ENCODE data around the gene LGALS1. TPM values are rescaled to one million over a fixed set of nuclear protein-coding genes. Genes with fewer than 3 reads are reported as not detected.
"Not testable (repeated sequence)": the region's sequence is repeated elsewhere in the genome, so short reads cannot be mapped to it uniquely, and the experiment has no call there.

The LGALS1 gene
- total RNA-seq, 1 donor from 2014 or later, result 1,436 TPM

DNA sequence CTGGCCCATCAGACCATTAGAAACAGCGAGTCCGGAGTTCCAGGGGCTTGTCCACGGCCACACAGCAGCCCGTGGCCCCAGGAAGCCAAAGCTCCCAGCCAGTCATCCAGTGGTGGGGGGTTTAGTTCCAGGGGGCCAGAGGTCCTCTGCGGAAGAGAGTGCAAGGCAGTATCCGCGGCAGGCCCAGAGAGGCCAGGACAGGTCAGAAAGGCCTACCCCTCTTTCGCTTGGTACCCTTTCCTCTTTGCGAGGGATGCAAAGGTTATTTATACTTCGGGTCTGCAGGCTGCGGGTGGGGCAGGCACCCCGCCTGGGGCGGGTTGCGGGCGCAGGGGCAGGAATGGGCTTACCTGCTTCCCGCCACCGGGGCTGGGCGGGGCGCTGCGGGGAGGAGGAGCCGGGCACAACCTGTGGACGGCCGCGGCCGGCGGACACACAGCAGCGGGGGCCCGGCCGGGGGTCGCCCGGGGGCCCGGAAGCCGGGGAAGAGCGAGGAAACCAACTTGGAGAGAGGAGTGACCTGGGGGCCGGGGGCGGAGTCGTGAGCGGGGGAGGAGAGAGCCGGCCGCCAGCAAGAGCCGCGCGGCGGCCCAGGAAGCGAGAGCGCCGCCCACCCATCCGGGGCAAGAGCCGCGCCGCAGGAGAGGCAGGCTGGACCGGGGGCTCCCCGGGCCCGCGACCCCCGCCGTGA lies 36.2 kb upstream of the LGALS1 start, which contains the start of gene SH3BP1:
Gene SH3BP1 (plus strand): TSS at position 600 of the 691 bp plus-strand sequence. CDS start 119 bp downstream, outside the sequence.
- peak; percentile 69 for DNase-seq

DNA sequence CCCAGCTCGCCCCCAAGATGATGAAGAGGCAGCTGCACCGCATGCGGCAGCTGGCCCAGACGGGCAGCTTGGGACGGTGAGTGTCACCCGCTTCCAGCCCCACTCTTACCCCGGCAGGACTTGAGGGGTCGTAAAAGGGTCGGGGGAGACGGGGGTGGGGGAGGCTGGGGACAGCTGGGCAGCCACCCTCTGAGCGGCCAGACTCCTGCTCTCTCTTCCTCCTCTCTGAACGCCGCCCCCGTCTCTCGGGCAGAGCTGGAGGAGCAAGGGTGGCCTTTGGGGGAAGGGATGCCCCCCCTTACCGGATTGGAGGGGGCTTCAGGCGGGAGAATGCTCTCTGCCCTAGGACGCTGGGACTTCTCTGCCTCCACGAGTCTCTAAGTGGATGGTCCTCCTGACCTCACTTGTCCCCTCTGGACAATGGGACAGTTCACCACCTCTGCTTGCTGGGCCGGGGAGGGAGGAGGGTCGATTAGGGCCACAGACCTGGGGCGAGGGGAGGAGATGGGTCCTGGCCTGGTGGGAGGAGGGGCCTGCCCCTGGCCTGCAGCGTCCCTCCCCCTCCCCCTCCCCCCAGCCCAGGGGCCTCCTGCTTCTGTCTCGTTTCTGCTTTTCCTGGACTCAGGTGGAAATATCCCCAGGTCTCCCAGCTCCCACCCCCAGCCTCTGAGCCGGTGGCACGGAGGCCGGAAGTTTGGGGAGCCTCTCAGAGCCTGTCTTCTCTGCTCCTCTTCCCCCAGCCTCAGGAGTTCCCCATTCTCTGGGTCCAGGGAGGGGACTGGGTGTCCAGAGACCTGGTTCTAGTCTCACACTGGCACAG lies 35.5 kb upstream of the LGALS1 start:
- DNase-seq, result no peak

DNA sequence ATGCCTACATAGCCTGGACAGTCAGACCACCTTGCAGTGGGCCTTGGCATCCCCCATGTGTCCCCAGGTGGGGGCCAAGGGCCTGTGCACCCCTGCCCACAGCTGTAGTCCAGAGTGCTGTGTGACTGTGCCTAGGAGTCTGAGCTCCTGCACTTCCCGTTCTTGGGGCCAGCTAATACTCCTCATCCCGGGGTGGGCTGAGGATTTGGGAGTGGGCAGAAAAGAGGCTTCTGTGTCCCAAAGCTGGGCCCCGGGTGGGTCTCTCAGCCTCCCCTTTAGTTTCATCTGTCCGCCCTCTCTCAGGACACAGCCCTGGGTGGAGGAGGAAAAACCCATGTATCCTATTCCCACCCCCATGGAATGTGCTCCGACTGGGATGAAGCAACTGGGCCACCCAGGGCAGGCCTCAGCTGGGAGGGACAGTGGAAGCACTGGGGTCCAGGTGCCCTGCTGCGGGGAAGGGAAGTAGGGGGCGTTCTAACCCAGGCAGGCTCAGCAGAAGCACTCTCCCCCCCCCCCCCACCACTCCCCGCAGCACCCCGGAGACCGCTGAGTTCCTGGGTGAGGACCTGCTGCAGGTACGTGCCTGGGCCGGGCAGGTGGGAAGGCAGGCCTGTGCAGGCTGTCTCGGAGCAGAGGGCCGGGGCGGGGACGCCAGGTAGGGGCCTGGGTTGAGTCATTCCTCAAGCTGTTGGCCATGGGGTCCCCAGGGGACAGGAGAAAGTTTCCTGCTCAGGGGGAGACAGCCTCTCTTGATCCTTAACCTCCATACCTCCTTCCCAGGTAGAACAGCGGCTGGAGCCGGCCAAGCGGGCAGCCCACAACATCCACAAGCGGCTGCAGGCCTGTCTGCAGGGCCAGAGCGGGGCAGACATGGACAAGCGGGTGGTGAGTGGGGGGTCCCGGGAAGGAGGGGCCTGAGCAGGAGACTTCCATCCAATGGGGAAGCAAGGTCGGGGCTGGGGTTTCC lies 34.6 kb upstream of the LGALS1 start:
- DNase-seq, result no peak

DNA sequence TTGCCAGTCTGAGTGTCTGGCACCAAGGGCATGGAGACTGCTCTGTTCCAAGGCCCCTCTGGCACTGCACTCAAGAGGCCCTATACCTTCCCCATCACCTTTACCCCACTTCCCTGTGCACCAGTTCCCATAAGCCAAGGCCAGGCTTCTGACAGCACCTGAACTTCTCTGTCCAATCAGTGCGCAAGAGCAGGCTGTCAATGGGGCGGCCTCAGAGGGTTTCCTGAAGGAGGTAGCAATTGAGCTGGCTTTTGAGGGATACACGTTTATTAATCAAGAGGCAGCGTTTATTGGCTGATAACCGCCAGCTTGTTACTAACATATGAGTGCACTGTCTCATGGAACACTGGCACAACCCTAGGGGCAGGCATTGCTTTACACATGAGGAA lies 33.9 kb upstream of the LGALS1 start:
- DNase-seq, result no peak

- peak; percentile 94 for DNase-seq
Measured at GRCh38 chr22:37643225-37643847, 32.1 kb upstream of the LGALS1 start.

GRCh38 chr22:37647317-37647716 lies 28.1 kb upstream of the LGALS1 start:
- no peak for DNase-seq

- DNase-seq, result peak; percentile 91
Measured at GRCh38 chr22:37647928-37648327, 27.5 kb upstream of the LGALS1 start.

DNA sequence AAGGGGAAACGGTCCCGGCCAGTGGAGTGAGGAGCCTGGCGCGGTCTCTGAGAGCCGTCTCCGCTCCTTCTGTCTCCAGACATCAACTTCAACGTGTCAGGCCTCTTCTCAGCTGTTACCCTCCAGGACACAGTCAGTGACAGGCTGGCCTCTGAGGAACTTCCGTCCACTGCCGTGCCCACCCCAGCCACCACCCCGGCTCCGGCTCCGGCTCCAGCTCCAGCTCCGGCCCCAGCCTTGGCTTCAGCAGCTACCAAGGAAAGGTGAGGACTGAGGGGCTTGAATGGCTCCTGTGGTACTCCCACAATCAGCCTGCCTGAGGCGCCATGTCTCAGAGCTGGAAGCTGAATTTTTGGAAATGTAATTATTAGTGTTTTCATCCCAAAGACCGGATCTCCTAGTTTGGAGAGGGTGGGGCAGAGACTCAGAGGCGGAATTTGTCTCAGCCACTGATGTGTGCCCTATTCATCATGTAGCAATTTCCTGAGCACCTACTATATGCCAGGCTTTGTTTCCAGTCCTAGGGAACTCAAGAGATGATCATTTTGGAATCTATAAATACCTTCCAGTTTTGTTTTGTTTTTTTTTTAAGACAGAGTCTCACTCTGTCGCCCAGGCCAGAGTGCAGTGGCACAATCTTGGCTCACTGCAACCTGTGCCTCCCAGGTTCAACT lies 24.8 kb upstream of the LGALS1 start:
- no peak for DNase-seq

- no peak for DNase-seq
Measured at GRCh38 chr22:37654563-37655251, 20.7 kb upstream of the LGALS1 start.

- no peak for DNase-seq
Measured at GRCh38 chr22:37655252-37655563, 20.2 kb upstream of the LGALS1 start.

DNA sequence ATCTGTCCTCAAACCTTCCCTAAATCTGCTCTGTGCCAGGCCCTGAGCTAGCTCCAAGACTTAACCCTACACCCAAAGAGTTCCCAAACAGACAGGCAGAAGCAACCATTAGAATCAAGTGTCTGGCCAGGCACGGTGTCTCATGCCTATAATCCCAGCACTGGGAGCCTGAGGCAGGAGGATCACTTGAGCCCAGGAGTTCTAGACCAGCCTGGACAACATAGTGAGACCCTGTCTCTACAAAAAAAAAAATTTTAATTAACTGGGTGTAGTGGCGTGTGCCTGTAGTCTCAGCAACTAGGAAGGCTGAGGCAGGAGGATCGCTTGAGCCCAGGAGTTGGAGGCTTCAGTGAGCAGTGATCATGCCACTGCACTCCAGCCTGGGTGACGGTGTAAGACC lies 18.9 kb upstream of the LGALS1 start:
- DNase-seq, result not testable (repeated sequence)

DNA sequence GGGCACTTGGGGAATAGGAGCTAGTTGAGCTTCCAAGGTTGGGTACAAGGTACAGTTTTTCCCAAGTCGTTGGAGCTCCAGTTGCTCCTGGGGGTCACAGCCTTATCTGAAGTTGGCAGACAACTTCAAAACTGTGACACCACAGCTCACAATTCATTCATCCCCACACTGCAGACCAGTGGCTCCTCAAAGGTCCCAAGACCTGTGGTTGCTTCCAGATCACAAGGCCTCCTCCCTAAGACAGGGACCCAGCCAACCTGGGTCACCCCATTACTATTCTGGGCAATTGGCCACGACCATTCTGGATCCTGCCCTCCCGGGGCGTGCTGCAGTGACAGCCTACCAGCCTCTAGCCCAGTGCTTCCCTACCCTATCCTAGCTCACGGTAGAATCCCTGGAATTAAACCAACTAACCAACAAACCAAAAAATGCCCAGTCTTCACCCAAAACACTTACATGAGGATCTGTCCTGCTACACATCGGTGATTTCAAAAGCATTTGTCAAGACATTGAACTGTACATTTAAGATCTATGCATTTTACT lies 17.8 kb upstream of the LGALS1 start:
- DNase-seq, result no peak

DNA sequence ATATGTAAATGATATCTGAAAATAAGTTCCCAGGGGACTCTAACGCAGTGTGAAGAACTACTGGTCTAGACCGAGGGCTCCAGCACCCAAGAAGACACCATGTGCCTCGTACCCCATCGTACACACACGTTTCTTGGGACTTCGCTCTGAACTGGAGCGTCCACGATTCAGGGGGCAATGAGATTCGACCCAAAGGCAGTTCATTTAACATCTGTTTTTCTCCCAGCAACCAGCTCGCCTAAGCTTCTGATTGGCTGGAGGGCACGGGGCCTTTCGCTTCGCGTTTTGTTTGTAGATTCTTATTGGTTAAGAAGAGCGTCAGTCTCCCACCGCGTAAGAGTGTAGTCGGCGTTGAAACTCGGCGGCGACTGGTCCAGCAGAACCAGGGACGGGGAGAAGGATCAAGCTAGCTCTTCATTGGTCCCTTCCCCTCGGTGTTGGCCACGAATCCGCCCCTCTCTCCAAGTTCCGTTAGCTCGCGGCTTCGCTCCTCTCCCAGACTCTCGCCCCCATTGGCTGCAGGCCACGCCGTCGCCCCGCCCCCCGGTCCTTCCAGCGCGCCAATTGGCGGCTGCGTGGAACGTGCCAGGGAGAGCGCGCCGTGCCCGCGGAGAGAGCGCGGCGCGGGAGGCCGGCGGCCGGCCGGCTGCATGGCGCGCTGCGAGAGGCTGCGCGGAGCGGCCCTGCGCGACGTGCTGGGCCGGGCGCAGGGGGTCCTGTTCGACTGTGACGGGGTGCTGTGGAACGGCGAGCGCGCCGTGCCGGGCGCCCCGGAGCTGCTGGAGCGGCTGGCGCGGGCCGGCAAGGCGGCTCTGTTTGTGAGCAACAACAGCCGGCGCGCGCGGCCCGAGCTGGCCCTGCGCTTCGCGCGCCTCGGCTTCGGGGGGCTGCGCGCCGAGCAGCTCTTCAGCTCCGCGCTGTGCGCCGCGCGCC lies 17.0 kb upstream of the LGALS1 start, which contains the start of gene PDXP:
Gene PDXP (plus strand): TSS at position 591 of the 933 bp plus-strand sequence. CDS start 60 bp downstream, at position 651.
- DNase-seq, result peak; percentile 100

GRCh38 chr22:37659066-37659896 lies 16.2 kb upstream of the LGALS1 start:
- DNase-seq, result peak; percentile 5

- peak; percentile 7 for DNase-seq
Measured at GRCh38 chr22:37659897-37660708, 15.3 kb upstream of the LGALS1 start.

DNA sequence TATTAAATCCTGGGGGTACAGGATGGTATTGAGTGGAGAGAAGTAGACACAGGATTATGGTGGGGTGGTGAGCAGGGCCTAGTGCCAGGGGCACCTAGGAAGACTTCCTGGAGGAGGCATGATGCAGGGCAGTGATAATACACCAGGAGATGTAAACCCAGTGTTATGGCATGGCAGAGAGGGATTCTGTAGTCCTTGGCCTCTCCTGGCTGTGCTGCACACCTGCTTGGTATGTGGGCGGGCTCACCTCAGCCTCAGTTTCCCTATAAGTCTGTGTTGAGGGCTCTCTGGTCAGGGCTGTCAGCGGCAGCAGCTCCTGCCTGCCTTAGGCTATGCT lies 14.8 kb upstream of the LGALS1 start:
- DNase-seq, result peak; percentile 15

DNA sequence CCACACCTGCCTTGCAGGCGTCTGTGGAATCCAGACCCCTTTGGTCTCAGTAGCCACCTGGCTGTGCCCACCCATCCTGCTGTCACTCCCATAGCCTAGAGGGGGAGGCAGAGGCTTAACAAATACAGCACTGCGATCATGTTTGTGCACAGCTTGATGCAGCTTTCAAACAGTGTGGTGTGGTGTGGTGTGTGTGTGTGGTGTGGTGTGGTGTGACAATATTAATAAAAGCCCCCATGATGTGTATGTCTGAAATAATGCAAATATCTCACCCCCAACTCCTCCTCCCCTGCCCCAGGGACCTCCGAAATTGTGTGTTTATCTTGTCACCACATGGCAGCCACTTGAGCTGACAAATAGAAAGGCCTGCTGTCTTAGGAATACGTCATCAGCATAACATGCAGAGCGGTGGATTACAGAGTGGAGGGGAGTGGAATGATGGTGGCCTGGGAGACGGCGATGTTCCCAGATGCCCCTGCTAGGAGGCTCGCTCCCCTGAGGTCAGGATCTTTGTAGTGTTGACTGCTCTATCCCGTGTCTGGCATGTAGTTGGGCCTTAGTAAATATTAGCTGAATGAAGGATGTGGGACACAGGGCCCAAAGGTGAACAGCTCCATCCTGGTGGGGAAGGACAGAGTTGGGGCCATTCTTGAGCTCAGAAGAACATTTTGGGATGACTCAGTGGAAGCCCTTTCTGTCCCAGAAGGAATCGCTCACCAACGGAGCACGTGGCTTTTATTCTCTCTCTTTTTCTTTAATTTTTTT lies 14.1 kb upstream of the LGALS1 start:
- peak; percentile 90 for DNase-seq
